GM12875 (cell line): Measurements from ENCODE around the gene LPCAT2.
A peak's percentile ranks its signal among the peaks of the same experiment; 100 is the strongest.

ENCODE experiments used
- H3K4me3 ChIP-seq: one replicate; pipeline ENCODE4 v1.5.1; 2011; ENCODE audit warnings: low read depth, low read length, control low read depth
- TF ChIP-seq, protein P1 (sequence below): IDR thresholded peaks from 2 replicates; pipeline ENCODE4 v1.5.1; 2011; ENCODE audit warnings: low read depth, mild to moderate bottlenecking, control low read depth, inconsistent platforms, low read length, moderate library complexity, borderline replicate concordance; ENCODE audit not compliant: insufficient read depth

Gene LPCAT2

DNA sequence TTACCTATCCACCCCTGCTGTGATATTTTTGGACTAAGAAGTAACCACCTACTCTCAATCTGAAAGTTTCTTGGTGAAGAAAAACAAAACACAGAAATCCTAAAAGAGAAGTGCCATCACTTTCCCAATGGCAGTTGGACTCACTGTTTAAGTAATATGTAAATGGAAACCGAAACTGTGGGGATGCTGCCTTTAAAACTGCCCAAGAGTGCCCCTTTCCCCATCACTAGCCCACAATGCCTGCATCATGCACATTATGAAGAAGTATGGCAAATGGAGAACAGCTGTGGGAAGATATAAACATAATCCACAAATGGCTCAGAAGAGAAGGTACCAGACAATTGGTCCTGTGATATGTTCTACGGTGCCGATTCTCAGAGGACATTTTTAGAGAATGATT is 113.4 kb downstream of the LPCAT2 start:
- TF ChIP-seq, protein P1, sequence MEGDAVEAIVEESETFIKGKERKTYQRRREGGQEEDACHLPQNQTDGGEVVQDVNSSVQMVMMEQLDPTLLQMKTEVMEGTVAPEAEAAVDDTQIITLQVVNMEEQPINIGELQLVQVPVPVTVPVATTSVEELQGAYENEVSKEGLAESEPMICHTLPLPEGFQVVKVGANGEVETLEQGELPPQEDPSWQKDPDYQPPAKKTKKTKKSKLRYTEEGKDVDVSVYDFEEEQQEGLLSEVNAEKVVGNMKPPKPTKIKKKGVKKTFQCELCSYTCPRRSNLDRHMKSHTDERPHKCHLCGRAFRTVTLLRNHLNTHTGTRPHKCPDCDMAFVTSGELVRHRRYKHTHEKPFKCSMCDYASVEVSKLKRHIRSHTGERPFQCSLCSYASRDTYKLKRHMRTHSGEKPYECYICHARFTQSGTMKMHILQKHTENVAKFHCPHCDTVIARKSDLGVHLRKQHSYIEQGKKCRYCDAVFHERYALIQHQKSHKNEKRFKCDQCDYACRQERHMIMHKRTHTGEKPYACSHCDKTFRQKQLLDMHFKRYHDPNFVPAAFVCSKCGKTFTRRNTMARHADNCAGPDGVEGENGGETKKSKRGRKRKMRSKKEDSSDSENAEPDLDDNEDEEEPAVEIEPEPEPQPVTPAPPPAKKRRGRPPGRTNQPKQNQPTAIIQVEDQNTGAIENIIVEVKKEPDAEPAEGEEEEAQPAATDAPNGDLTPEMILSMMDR = no peak

GRCh38 chr16:55622930-55623561 is 114.2 kb downstream of the LPCAT2 start:
- TF ChIP-seq, protein P1 = peak; percentile 13; the same call in 1 of the 2 replicates

More for the DNA sequence above, 113.4 kb downstream of the LPCAT2 start:
- no peak overlapping the region for H3K4me3 ChIP-seq

GRCh38 chr16:55623640-55624039 is 114.8 kb downstream of the LPCAT2 start:
- TF ChIP-seq, protein P1 = no peak
- no peak overlapping the region for H3K4me3 ChIP-seq

More at GRCh38 chr16:55622930-55623561, 114.2 kb downstream of the LPCAT2 start:
- H3K4me3 ChIP-seq = no peak overlapping the region

GRCh38 chr16:55624696-55625095 is 115.8 kb downstream of the LPCAT2 start:
- no peak overlapping the region for H3K4me3 ChIP-seq
- TF ChIP-seq, protein P1 = no peak

DNA sequence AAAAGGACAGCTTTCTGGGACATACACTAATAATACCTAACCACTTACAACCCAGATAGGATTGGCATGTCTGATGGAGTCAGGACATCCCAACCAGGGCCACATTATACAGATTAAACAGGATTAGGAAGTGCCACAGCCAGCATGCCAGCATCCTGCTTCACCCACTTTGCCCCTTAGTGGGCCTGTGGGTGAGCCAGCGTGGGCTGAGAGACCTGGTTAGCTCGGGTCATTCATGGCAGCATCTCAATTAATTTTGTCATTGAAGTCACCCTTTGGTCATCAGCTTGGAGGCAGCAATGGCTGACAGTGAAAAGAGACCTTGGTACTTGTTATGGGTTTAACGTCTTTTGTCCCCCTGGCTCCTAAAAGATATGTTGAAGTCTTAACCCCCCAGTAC is 117.0 kb downstream of the LPCAT2 start:
- H3K4me3 ChIP-seq = no peak overlapping the region
- TF ChIP-seq, protein P1 = no peak

DNA sequence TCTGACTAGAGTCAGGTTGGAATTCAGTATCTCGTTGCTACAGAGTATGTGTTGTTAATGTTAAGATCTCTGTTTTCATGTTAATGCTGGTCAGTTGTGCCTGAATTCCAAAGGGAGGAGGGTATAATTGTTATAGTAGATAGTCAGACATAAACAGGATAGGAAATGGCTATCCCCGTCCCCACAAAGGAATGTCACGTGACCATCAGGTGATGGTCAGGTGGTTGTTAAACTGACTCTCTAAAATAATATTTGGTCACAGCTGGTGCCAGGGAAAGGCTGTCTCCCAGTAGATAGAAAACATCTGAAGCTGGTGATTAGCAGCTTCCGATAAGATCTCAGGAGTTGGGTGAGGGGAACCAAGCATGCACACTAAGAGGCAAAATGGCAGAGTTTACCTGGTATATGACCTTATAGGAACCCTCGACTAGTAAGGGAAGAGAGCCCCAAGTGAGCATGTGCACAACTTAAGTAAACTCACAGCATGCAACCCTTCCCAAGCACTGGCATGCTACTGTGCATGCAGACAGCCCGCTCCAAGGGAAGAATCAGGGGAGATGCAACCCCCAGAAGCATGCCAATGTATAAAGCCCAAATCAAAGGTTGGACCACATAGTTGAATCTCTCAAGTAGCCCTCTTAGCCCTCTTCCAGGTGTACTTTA is 119.6 kb downstream of the LPCAT2 start:
- no peak overlapping the region for H3K4me3 ChIP-seq
- TF ChIP-seq, protein P1 = no peak

- TF ChIP-seq, protein P1 = no peak
- no peak overlapping the region for H3K4me3 ChIP-seq
Measured at GRCh38 chr16:55630774-55631173, 121.9 kb downstream of the LPCAT2 start.
